HG03565 (cell line): ENCODE measurements around the gene BTNL3.
"Not testable (repeated sequence)": the region's sequence is repeated elsewhere in the genome, so short reads cannot be mapped to it uniquely, and the experiment has no call there.

ENCODE experiments used
- ATAC-seq: cut with Tn5 transposase; IDR thresholded peaks from one replicate; pipeline ENCODE4 v1.9.1; 2021; ENCODE audit warnings: mild to moderate bottlenecking, moderate library complexity; ENCODE audit not compliant: unreplicated experiment

Gene BTNL3

DNA sequence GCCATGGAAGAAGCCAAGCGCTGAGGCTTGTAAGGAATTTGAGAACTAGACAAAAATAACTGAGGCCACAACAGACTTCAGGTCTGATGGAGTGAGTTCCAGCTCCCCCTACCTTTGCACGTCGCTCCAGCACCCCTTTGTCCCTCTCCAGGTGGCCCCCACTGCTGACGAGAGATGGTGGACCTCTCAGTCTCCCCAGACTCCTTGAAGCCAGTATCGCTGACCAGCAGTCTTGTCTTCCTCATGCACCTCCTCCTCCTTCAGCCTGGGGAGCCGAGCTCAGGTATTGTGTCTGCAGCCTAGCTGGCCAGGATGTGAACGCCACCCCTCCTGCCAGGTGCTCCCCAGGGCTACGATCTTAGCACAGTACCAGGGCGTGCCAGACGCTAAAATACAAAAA lies 56.7 kb downstream of the BTNL3 start:
- ATAC-seq = no peak

DNA sequence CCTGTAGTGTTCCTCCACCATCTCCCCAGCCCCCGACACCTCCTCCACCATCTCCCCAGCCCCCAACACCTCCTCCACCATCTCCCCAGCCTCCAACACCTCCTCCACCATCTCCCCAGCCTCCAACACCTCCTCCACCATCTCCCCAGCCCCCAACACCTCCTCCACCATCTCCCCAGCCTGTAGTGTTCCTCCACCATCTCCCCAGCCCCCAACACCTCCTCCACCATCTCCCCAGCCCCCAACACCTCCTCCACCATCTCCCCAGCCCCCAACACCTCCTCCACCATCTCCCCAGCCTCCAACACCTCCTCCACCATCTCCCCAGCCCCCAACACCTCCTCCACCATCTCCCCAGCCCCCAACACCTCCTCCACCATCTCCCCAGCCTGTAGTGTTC lies 57.2 kb downstream of the BTNL3 start:
- not testable (repeated sequence) for ATAC-seq

DNA sequence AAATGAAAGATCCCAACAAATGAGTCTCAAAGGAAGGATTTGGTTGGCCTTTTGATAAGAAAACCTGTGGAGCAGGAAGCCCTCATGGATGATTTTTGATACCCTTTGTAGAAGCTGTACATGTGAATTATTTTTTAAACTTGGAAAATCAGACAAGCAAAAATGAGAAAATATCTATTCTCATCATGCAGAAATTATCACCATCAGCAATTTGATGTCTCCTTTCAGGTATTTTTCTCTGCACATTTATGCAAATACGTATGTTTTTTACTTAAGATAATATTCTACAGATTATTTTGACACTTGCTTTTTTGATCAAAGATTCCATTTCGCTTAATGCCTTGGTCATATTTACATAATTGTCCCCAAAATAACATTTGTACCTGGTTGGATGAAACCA lies 58.6 kb downstream of the BTNL3 start:
- ATAC-seq = no peak

DNA sequence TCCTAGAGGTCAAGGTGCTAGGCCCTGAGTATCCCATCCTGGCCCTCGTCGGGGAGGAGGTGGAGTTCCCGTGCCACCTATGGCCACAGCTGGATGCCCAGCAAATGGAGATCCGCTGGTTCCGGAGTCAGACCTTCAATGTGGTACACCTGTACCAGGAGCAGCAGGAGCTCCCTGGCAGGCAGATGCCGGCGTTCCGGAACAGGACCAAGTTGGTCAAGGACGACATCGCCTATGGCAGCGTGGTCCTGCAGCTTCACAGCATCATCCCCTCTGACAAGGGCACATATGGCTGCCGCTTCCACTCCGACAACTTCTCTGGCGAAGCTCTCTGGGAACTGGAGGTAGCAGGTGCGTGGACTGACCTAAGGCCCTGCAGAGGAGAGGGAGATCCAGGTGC lies 59.3 kb downstream of the BTNL3 start:
- ATAC-seq = no peak

DNA sequence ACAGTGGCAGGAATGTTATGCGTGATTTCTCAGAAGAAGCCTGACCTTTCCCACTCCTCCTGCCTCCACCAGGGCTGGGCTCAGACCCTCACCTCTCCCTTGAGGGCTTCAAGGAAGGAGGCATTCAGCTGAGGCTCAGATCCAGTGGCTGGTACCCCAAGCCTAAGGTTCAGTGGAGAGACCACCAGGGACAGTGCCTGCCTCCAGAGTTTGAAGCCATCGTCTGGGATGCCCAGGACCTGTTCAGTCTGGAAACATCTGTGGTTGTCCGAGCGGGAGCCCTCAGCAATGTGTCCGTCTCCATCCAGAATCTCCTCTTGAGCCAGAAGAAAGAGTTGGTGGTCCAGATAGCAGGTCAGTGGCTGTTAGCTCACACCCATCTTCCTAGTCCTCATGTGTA lies 61.4 kb downstream of the BTNL3 start:
- ATAC-seq = no peak

DNA sequence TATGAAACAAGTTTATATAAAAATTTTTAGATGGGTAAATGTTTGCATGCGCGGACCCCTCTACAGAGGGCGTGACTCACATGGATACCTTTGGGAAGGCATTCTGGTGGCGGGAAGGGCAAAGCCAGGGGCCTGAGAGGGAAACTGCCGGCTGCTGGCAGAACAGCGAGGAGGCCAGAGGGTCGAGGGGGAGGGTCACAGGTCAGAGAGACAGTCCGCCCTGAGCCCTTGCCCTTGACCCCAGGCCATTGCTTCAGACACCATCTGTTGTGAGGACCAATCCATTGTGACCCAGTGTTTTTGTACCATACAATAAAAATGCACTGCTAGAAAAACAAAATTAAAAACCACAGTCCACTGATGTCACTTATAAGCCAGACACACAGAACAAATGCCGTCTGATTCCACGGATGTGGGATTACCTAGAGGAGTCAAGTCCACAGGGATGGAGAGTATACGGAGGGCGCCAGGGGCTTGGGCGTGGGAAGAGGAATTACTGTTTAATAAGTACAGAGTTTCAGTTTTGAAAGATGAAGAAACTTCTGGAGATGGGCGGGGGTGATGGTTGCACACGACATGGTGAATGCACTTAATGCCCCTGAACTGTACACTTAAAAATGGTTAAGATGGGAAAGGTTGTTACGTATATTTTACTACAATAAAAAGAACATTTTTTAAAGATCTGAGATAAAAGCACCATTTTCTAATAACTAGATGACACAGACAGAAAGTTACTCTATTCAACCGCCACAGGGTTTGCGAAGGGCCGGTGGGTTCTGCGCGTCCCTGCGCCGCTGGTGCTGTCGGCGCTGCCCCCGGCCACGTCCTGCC lies 63.4 kb downstream of the BTNL3 start:
- no peak for ATAC-seq

DNA sequence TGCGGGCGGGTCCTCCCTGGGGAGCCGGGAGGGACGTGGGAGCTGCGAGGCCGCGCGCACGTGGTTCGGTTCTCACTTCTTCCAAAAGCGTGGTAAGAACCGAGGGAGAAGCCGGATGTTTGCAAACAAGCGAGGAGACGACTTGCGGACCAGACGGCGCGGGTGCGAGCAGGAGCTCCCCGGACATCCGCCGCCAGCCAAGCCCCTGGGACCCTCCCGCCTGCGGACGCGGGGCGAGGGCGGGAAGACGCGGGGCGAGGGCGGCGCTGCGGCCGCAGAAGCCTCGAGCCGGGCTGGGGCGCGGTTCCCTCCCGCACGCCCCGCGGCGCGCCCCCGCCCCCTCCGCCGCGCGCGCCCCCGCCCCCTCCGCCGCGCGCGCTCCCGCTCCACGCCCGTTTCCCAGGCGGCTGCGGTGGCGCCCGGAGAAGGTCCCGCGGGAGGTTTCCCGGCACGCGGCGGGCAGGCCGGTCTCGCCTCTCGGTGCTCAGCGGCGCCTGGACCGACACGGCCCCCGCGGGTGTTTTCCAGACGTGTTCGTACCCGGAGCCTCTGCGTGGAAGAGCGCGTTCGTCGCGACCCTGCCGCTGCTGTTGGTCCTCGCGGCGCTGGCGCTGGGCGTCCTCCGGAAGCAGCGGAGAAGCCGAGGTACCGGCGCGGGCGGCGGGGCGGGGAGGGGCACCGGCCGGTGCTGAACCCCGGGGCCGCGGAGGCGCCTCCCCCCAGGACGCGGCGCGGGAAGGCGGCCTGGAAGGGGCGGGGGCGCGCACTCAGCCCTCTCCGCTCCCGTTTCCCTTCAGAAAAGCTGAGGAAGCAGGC lies 64.2 kb downstream of the BTNL3 start:
- ATAC-seq = no peak

DNA sequence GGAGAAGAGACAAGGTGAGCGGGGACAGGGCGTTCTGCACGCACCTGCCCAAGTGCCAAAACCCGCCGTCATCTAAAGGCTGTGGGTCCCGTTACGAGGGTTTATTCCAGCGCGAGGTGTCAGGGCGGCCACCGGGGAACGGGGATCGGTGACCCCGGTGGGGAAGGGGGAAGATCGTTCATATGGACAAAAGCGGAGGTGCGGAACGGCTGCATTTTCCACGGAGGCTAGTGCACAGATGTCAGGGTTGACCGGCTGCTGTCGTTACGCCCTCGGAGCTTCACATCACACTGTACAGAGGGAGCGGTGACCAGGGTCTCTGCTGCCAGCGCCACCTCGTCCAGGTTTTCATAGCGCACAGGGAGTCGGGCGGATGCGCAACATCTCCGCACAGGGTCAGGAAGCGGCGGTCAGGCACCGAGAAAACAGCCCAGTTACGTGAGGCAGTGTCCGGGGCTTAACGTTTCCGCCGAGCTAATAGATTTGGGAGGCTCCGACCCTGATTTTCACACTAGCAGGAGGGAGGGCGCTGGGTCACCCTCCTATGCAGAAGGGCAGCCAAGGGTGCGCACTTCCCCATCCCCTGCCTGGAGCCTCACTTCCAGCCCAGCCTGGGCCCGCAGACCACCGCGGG lies 65.0 kb downstream of the BTNL3 start:
- ATAC-seq = no peak

DNA sequence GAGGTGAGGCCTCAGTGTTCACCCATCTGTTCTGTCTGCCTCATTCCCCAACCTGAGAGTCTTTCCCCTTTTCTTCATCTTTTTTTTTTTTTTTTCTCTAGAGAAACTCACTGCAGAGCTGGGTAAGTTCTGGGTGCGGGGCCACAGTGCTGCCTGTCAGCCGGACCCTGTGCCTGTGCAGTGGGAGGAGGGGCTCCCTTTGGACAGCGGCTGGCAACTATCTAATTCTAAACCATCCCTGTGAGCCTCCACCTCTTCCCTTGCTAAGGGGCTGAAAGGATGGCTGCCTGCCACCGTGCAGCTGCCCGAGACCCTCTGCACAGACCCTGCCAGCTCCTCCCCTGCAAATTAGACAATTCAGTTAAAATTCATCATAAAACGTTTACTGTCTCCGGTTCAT lies 65.5 kb downstream of the BTNL3 start:
- no peak for ATAC-seq

DNA sequence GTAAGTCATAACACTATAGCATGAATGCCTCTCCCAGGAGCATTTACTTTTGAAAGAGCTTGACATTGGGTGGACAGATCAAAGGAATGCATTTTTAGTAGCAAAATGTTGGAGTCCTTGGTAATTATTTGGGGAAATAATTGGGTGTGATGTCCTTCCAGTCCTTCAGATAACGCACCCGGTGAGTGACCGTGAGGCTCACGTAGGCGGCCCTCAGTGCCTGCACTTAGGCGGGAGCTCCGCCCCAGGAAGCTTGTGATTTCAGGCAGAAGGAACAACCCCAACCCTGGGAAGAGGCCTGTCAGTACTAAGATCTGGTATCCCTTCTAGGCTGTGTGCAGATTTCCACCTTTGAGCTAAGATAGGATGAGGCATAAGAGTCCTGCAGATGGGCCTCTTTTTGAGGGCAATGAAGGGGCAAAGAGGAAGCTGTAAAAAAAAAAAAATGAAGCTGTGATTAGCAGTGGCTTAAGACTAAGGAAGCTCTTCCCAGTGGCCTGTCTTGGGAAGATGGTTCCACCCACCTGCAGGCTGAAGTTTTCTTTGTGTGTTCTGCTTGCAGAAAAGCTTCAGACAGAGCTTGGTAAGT lies 66.3 kb downstream of the BTNL3 start:
- ATAC-seq = no peak
